HG03108 (cell line): ENCODE data around the gene CTIF.

Experiments used
- ATAC-seq: cut with Tn5 transposase; IDR thresholded peaks from one replicate; pipeline ENCODE4 v1.9.1; 2021; ENCODE audit warnings: moderate library complexity; ENCODE audit not compliant: unreplicated experiment

Gene CTIF

GRCh38 chr18:48765053-48765452 lies 226.2 kb downstream of the CTIF start:
- ATAC-seq, result no peak

DNA sequence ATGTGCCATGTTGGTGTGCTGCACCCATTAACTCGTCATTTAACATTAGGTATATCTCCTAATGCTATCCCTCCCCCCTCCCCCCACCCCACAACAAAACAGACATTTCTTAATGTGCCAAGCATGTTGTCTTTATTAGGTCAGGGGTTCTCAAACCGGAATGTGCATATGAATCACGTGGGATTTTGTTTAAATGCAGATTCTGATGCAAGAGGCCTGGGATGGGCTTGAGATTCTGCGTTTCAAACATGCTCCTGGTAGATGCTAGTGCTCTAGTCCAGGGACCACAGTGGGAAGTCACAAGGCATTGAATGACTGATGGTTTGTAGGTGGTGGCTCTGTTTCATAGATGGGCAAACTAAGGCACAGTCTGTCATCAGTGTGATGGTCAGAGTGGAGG lies 227.2 kb downstream of the CTIF start:
- no peak for ATAC-seq

GRCh38 chr18:48766487-48766886 lies 227.7 kb downstream of the CTIF start:
- ATAC-seq, result no peak

- ATAC-seq, result no peak
Observed at GRCh38 chr18:48767090-48767690, 228.4 kb downstream of the CTIF start.

DNA sequence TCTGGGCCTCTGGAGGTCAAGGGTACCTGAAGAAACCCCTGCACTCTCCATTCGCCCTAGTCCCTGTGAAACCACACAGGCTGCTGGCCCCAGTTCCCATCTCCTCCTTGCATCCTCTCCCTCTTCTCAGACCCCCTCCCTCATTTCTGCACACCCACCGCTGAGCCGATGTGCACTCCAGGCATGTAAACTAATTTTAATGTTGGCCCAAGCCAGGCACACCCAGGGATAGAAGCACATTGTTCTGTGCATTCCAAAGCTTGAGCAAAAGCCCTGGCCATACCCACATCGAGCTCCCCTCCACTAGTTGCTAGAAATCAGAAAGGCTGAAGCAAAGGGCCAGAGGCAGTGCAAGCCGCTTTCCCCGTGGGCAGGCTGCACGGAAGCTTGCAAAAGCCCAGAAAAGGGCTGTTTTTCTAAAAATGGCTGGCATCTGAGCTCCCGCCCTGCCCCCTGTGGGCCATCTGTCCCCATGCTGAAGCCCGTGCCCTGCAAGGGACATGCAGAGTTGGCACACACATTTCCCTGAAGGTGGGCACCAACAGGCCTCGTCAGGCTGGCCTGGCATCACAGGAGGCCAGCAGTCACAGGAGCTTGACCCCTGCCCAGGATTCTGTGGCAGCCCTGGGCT lies 230.3 kb downstream of the CTIF start:
- no peak for ATAC-seq

GRCh38 chr18:48770243-48770642 lies 231.4 kb downstream of the CTIF start:
- ATAC-seq, result no peak

GRCh38 chr18:48771641-48772375 lies 233.0 kb downstream of the CTIF start:
- ATAC-seq, result no peak

DNA sequence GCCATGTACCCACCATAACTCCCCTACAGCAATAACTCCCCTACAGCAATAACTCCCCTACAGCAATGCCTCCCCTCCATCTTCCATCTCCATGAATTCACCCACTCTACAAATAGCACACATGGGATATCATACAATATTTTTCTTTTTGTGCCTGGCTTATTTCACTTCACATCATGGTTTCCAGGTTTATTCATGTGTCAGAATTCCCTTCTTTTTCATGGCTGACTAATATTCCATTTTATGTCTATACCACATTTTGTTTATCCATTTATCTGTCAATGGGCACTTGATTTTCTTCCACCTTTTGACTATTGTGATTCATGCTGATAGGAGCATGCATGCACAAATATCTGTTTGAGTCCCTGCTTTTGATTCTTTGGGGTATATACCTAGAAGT lies 233.6 kb downstream of the CTIF start:
- no peak for ATAC-seq

- ATAC-seq, result no peak
Observed at GRCh38 chr18:48773821-48774220, 235.0 kb downstream of the CTIF start.

- no peak for ATAC-seq
Observed at GRCh38 chr18:48774941-48775340, 236.1 kb downstream of the CTIF start.

- ATAC-seq, result no peak
Observed at GRCh38 chr18:48775372-48776155, 236.7 kb downstream of the CTIF start.

- no peak for ATAC-seq
Observed at GRCh38 chr18:48776156-48776555, 237.3 kb downstream of the CTIF start.

- ATAC-seq, result no peak
Observed at GRCh38 chr18:48776641-48777025, 237.8 kb downstream of the CTIF start.

GRCh38 chr18:48777026-48777743 lies 238.4 kb downstream of the CTIF start:
- peak; percentile 55 for ATAC-seq

DNA sequence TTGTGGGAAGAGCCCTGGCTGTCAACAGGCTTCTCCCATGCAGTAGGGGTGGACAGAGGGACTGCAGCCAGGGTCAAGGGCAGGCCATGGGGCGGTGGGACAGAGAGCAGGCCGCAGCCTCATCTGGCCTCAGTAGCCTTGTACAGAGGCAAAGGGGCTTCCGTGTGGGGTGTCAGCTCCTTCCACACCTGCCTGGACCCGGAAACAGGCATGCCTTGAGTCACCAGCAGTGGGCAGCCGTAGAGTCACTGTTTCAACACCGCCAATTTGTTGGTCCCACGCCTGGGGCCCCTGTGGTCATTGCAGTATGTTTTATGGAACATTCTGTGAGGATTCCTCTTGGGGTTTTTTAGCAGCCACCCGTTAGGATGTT lies 238.9 kb downstream of the CTIF start:
- no peak for ATAC-seq

DNA sequence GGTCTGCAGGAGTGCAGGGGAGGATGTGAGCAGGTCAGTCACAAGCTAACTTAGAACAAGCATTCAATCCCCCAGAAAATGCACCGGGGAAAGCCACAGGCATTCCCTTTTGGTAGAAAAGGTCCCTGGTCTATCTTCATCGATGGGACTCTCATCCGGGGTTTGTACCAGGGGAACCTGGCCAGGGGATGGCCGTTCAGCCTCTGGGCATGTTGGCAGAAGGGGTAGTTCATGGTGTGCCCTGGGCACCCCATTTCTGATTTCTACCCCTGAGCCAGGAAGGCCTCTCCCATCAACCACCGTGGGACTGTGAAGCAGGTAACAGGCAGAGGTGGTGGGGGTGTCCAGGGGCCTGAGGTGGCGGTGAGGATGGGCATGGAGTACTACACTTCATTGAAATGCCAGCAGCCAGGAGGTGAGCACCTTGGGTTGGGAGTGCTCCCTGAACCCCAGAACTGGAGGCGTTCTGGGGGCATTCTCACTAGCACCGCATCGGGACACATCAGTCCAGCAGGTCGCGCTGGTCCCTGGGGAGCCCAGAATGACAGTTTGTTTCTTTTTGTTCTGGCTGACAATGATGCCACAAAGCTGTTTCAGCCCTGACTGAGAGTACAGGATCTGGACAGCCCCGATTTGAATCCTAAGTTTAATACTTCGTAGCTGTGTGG lies 239.6 kb downstream of the CTIF start:
- ATAC-seq, result no peak

GRCh38 chr18:48779462-48779861 lies 240.6 kb downstream of the CTIF start:
- ATAC-seq, result no peak

DNA sequence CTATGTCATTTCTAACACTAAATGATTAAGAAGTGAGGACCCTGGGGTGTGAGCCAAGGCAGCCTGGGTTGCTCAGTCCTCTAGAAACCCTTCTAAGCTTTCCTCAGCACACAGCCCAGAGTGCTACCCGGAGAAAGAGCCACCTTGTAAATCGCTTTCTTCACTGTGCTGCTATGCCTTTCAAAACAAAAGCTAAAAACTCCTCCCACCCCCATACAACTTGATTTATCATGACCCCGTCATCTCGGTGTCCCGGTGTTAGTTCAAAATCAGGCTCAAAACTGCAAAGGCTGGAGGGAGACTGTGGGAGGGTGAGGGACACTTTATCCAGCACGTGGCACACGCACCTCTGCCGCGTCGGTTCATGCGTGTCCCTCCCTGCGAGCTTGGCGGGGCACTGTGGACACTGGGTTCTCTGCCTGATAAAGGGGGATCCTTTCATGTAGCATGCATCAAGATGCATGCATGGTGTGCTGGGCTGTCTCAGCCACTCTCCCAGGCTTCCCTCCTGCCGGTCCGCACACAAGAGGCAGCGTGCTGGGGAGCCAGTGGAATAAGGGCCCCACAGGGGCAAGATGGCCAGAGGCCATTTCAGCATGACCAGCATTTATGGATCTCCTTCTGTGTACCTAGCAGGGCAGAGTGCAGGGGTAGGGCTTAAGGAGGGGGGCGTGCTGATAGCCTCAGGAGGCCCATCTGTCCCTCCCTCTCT lies 241.5 kb downstream of the CTIF start:
- ATAC-seq, result no peak

GRCh38 chr18:48780913-48781162 lies 242.0 kb downstream of the CTIF start:
- ATAC-seq, result no peak
